ENCODE measurements around the gene INSIG1.

INSIG1 gene

GRCh38 chr7:155329225-155329624 lies 31.5 kb downstream of the INSIG1 start:
- H3K4me3 ChIP-seq (ENCODE audit: low read length), result no peak overlapping the region
- DNase-seq (ENCODE audit: low read depth), result no peak
- TF ChIP-seq, protein P1, sequence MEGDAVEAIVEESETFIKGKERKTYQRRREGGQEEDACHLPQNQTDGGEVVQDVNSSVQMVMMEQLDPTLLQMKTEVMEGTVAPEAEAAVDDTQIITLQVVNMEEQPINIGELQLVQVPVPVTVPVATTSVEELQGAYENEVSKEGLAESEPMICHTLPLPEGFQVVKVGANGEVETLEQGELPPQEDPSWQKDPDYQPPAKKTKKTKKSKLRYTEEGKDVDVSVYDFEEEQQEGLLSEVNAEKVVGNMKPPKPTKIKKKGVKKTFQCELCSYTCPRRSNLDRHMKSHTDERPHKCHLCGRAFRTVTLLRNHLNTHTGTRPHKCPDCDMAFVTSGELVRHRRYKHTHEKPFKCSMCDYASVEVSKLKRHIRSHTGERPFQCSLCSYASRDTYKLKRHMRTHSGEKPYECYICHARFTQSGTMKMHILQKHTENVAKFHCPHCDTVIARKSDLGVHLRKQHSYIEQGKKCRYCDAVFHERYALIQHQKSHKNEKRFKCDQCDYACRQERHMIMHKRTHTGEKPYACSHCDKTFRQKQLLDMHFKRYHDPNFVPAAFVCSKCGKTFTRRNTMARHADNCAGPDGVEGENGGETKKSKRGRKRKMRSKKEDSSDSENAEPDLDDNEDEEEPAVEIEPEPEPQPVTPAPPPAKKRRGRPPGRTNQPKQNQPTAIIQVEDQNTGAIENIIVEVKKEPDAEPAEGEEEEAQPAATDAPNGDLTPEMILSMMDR (conservative IDR thresholded peaks at IDR 0.05; ENCODE audit: low read length), result no peak

- H3K4me3 ChIP-seq (ENCODE audit: low read length), result no peak overlapping the region
- TF ChIP-seq, protein P1 (conservative IDR thresholded peaks at IDR 0.05; ENCODE audit: low read length), result no peak
- DNase-seq (ENCODE audit: low read depth), result no peak
These were observed 33.7 kb downstream of the INSIG1 start for GRCh38 chr7:155331396-155331795.

DNA sequence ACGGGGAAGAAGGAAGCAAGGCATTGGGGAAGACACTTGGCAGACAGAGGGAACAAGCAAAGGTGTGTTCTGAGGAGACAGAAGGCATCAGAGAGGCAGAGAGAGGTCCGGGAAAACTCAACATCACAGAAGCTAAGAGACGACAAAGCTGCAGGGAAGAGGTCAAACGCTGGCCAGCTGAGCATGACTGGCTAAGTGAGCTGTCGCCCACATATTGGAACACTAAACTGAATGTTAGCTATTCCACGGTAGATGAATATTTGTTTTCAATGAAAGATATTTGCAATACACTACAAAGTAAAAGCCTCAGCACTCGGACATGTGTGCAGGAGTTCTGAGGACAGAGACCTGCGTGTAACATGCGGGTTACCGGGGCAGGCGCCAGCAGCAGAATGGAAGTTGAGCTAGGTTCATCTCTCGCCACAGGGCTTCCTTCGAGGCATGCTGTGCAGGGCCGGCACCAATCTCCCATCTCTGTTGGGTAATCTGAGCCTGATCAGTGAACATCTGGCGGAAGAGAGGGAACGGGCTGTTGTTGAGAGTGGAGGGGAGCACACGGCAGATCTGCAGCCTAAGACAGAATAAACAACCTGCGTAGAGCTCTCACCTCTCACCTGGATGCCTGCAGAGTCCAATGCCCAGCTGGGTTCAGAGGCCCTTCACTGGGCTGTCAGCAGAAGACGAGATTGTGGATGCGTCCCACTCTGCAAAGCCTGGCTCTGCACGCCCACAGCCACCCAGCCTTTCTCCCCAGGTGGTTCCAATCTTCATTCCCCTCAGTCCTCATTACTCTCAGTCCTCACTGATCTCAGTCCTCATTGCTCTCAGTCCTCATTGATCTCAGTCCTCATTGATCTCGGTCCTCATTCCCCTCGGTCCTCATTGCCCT lies 35.9 kb downstream of the INSIG1 start:
- no peak for DNase-seq (ENCODE audit: low read depth)
- TF ChIP-seq, protein P1 (conservative IDR thresholded peaks at IDR 0.05; ENCODE audit: low read length), result no peak
- no peak overlapping the region for H3K4me3 ChIP-seq (ENCODE audit: low read length)

DNA sequence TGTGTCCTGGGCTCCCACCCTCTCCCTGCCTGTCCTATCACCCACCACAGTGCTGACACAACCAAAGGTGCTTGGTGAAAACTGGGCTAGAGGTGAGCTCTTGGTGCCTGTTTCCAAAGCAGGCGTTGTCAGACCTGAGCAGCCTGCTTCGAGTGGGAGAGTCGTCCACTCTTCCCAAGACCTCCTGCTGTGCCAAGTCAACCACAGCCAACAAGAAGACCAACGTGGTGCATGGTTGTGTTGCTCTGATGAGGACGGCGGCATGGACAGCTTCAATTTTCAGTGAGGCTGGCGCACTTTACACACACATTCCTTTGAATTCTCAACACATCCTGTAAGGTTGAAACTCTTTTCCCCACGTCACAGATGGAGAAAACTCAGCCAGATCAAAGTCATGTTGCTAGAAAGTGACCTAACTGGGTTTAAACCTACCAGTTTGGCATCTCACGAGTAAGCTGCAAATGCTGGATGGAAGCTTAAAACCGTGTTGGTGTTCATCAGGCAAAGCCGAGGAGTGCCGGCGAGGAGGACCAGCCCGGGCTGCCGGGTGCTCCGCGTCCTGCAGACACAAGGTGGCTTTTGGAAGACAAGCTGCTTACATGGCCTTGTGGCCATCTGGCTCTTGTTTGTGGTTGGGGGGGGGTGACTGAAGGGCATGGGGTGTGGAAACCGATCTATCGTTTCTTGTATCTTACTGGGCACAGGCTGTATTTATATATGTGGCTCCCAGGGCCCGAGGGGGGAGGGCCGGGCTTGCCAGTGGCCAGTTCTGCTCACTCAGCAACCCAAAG lies 39.3 kb downstream of the INSIG1 start:
- TF ChIP-seq, protein P1 (conservative IDR thresholded peaks at IDR 0.05; ENCODE audit: low read length), result no peak
- H3K4me3 ChIP-seq (ENCODE audit: low read length), result no peak overlapping the region
- no peak for DNase-seq (ENCODE audit: low read depth)

DNA sequence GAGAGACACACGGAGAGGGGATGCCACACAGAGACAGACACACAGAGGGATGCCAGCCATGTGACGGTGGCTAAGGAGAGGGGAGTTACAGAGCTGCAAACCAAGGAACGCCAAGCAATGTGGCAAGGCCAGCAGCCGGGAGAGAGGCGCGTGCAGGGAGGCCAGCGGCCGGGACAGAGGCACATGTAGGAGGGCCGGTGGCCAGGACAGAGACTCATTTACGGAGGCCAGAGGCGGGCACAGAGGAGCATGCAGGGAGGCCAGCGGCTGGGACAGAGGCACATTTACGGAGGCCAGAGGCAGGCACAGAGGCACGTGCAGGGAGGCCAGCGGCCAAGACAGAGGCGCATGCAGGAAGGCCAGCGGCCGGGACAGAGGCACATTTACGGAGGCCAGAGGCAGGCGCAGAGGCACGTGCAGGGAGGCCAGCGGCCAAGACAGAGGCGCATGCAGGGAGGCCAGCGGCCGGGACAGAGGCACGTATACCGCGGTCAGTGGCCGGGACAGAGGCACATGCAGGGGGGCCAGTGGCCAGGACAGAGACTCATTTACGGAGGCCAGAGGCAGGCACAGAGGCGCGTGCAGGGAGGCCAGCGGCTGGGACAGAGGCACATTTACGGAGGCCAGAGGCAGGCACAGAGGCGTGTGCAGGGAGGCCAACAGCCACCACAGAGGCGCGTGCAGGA lies 40.4 kb downstream of the INSIG1 start:
- TF ChIP-seq, protein P1 (conservative IDR thresholded peaks at IDR 0.05; ENCODE audit: low read length), result no peak
- no peak overlapping the region for H3K4me3 ChIP-seq (ENCODE audit: low read length)
- DNase-seq (ENCODE audit: low read depth), result no peak

DNA sequence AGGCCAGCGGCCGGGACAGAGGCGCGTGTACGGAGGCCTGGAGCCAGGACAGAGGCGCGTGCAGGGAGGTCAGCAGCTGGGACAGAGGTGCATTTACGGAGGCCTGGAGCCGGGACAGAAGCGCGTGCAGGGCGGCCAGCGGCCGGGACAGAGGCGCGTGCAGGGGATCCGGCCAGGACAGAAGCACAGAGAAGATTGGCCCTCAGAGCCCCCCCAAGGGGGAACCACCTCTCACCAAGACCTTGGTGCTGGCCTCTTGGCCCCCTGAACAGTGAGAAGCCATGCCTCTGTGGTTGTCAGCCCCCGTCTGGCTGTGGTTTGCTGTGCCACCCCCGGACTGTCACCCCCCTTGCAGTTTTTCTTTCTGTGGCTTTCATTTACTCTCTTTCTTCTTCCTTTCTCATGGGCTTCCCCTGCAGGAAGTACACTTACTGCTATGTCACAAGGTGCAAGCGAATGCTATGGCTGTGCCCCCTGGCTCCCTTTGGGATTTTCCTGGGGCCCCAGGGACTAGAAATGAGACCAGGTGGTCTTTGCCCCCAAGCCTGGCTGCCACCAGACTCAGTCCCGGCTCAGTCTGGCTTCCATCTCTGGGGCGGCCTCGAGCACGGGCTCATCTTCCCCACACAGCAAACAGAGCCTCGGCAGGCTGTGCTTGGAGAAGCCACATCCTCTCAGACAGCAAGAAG lies 41.1 kb downstream of the INSIG1 start:
- no peak for DNase-seq (ENCODE audit: low read depth)
- H3K4me3 ChIP-seq (ENCODE audit: low read length), result no peak overlapping the region
- TF ChIP-seq, protein P1 (conservative IDR thresholded peaks at IDR 0.05; ENCODE audit: low read length), result no peak

All from AG10803 (cell line).